HCT116 (cell line): Measurements from ENCODE around the gene COL4A3. TPM values are rescaled to one million over a fixed set of nuclear protein-coding genes. Genes with fewer than 3 reads are reported as not detected.

Experiments used
- ATAC-seq: fragments of 200-7000 bp; cut with Tn5 transposase; 2 replicates; pipeline ENCODE4 v1.9.1; 2020; ENCODE audit warnings: mild to moderate bottlenecking, moderate library complexity
- BruUV-seq: library from RNA; stranded (reverse); fragments of 400-500 nt; replicated peaks from 2 replicates; lab custom pipeline; 2021; lab: Mats Ljungman, UMichigan
- CTCF ChIA-PET: fragments of 300-600 bp; sonication (Branson Sonifier 250); formaldehyde crosslinking; loops from one replicate; lab custom pipeline; 2021; ENCODE audit warnings: antibody characterized with exemption; lab: Charles Lee
- POLR2A ChIA-PET: fragments of 300-600, 350-600 bp; sonication (Branson Sonifier 250); formaldehyde crosslinking; loops from one replicate; lab custom pipeline; 2021; ENCODE audit warnings: antibody characterized with exemption; lab: Charles Lee
- RAD21 ChIA-PET, 2 experiments: fragments of 300-600 bp; sonication (Branson Sonifier 250); formaldehyde crosslinking; loops; one replicate each; lab custom pipeline; 2023; ENCODE audit warnings: low total read pairs in 2 of 2; ENCODE audit not compliant: uncharacterized antibody in 2 of 2, unreplicated experiment in 2 of 2, low non-redundant PET in 1 of 2; lab: Charles Lee
- DNase-seq: peaks from one replicate; pipeline ENCODE4 v3.0.0-alpha.2; 2010; ENCODE audit warnings: low read depth, low spot score
- H2AFZ ChIP-seq: fragments of 200-600 bp; shearing (Covaris generic), sonication (generic); 2 replicates; pipeline ENCODE4 v1.6.1; 2017; ENCODE audit warnings: low read depth, mixed run types, mixed read lengths, antibody characterized with exemption, low read length; ENCODE audit not compliant: poor library complexity, severe bottlenecking
- H3K27ac ChIP-seq: 2 replicates; pipeline ENCODE4 v1.5.1; 2012; ENCODE audit warnings: low read depth, low read length
- H3K27me3 ChIP-seq: fragments of 200-600 bp; sonication (generic); 2 replicates; pipeline ENCODE4 v1.6.1; 2016; ENCODE audit warnings: mixed run types, low read length, mixed read lengths; ENCODE audit not compliant: insufficient read depth
- H3K36me3 ChIP-seq, 2 experiments: fragments of 200-500 bp in 1 of 2; fragments of 200-600 bp in 1 of 2; sonication (Bioruptor generic) in 1 of 2; sonication (generic) in 1 of 2; 2 replicates each; pipeline versions ENCODE4 v1.5.1 to v1.6.1; 2014 to 2016; ENCODE audit warnings: low read length in 2 of 2, inconsistent platforms in 1 of 2, mixed read lengths in 1 of 2, mixed run types in 1 of 2; ENCODE audit not compliant: insufficient read depth in 2 of 2, control insufficient read depth in 1 of 2
- H3K4me1 ChIP-seq, 2 experiments: fragments of 200-600 bp in 1 of 2; sonication (generic) in 1 of 2; 2 replicates each; pipeline versions ENCODE4 v1.5.1 to v1.6.1; 2012 to 2017; ENCODE audit warnings: low read length in 2 of 2, inconsistent platforms in 1 of 2, mild to moderate bottlenecking in 1 of 2, mixed read lengths in 1 of 2, mixed run types in 1 of 2, moderate library complexity in 1 of 2; ENCODE audit not compliant: insufficient read depth in 2 of 2, control insufficient read depth in 1 of 2
- H3K4me2 ChIP-seq: fragments of 200-600 bp; sonication (generic); 2 replicates; pipeline ENCODE4 v1.6.1; 2017; ENCODE audit warnings: mixed run types, low read length, mixed read lengths
- H3K4me3 ChIP-seq, 2 experiments: fragments of 200-600 bp in 1 of 2; sonication (generic) in 1 of 2; replicated peaks in 1 of 2; 2 replicates each; pipeline ENCODE4 v1.5.1; 2011 to 2016; ENCODE audit warnings: low read length in 2 of 2, control low read depth in 1 of 2, low read depth in 1 of 2, mild to moderate bottlenecking in 1 of 2, mixed read lengths in 1 of 2, mixed run types in 1 of 2
- H3K79me2 ChIP-seq: fragments of 200-600 bp; sonication (generic); 2 replicates; pipeline ENCODE4 v1.6.1; 2017; ENCODE audit warnings: mild to moderate bottlenecking, mixed run types, low read length, moderate library complexity, mixed read lengths; ENCODE audit not compliant: insufficient read depth
- H3K9ac ChIP-seq: fragments of 200-600 bp; sonication (generic); 2 replicates; pipeline ENCODE4 v1.6.1; 2016; ENCODE audit warnings: low read length, mixed read lengths
- H3K9me2 ChIP-seq: fragments of 200-600 bp; sonication (generic), shearing (Covaris generic); 2 replicates; pipeline ENCODE4 v1.6.1; 2017; ENCODE audit warnings: mixed run types, mild to moderate bottlenecking, moderate library complexity; ENCODE audit not compliant: insufficient read depth
- H3K9me3 ChIP-seq, 2 experiments: fragments of 200-500 bp in 1 of 2; fragments of 200-600 bp in 1 of 2; sonication (Bioruptor generic) in 1 of 2; sonication (generic) in 1 of 2; 2 replicates each; pipeline ENCODE4 v1.6.1; 2014 to 2017; ENCODE audit warnings: low read length in 2 of 2, mixed read lengths in 2 of 2, inconsistent platforms in 1 of 2, low read depth in 1 of 2, mild to moderate bottlenecking in 1 of 2, mixed run types in 1 of 2, moderate library complexity in 1 of 2; ENCODE audit not compliant: control insufficient read depth in 1 of 2, insufficient read depth in 1 of 2
- H4K20me1 ChIP-seq: fragments of 200-600 bp; sonication (generic), shearing (Covaris generic); 2 replicates; pipeline ENCODE4 v1.6.1; 2017; ENCODE audit warnings: mixed run types, mild to moderate bottlenecking, moderate library complexity; ENCODE audit not compliant: insufficient read depth
- CEBPB ChIP-seq: IDR thresholded peaks from 2 replicates; pipeline ENCODE4 v1.6.1; 2012; ENCODE audit warnings: low read depth
- EGR1 ChIP-seq: IDR thresholded peaks from 2 replicates; pipeline ENCODE4 v1.6.1; 2012; ENCODE audit warnings: low read depth
- ELF1 ChIP-seq: IDR thresholded peaks from 2 replicates; pipeline ENCODE4 v1.6.1; 2012; ENCODE audit warnings: low read depth, borderline replicate concordance
- EZH2 ChIP-seq: fragments of 200-600 bp; sonication (generic); IDR thresholded peaks from 2 replicates; pipeline ENCODE4 v1.6.1; 2017; ENCODE audit warnings: antibody characterized with exemption, mixed run types
- FOSL1 ChIP-seq: IDR thresholded peaks from 2 replicates; pipeline ENCODE4 v1.6.1; 2012; ENCODE audit warnings: low read depth
- JUND ChIP-seq: IDR thresholded peaks from 2 replicates; pipeline ENCODE4 v1.6.1; 2012
- POLR2AphosphoS5 ChIP-seq: IDR thresholded peaks from 2 replicates; pipeline ENCODE4 v1.6.1; 2011; ENCODE audit warnings: mild to moderate bottlenecking, low read depth, low read length, moderate library complexity
- RAD21 ChIP-seq: IDR thresholded peaks from 2 replicates; pipeline ENCODE4 v1.6.1; 2012; ENCODE audit warnings: low read depth, mild to moderate bottlenecking
- SP1 ChIP-seq: IDR thresholded peaks from 2 replicates; pipeline ENCODE4 v1.6.1; 2012; ENCODE audit warnings: low read depth
- TCF7L2 ChIP-seq: IDR thresholded peaks from 2 replicates; pipeline ENCODE4 v1.7.0; 2011; ENCODE audit warnings: borderline replicate concordance, inconsistent platforms; ENCODE audit not compliant: insufficient read depth, insufficient read length; ENCODE audit errors: extremely low read depth
- YY1 ChIP-seq: IDR thresholded peaks from 2 replicates; pipeline ENCODE4 v1.6.1; 2011; ENCODE audit warnings: low read length, low read depth, moderate library complexity, mild to moderate bottlenecking; ENCODE audit not compliant: insufficient replicate concordance; ENCODE audit errors: extremely low read depth
- ZFX ChIP-seq: fragments of 450-650 bp; IDR thresholded peaks from 2 replicates; pipeline ENCODE4 v1.6.1; 2017
- intact Hi-C: fragments of 100-400 bp; cut with micrococcal nuclease; formaldehyde crosslinking; loops from 2 replicates; pipeline ENCODE4 v1.10.0; 2022
- total RNA-seq: library from RNA; stranded (reverse); gene quantifications from one replicate; pipeline ENCODE4 v1.2.1, GENCODE V29; 2021; ENCODE audit not compliant: unreplicated experiment
- TF ChIP-seq, protein P1 (sequence below), 3 experiments: fragments of 200-600 bp in 1 of 3; sonication (generic) in 1 of 3; IDR thresholded peaks in 2 of 3; conservative IDR thresholded peaks in 1 of 3; 2 replicates each; pipeline ENCODE4 v1.5.1; 2012 to 2017; ENCODE audit warnings: low read depth in 2 of 3, low read length in 2 of 3, antibody characterized with exemption in 1 of 3, borderline replicate concordance in 1 of 3, control low read depth in 1 of 3, mild to moderate bottlenecking in 1 of 3, mixed read lengths in 1 of 3, mixed run types in 1 of 3, moderate library complexity in 1 of 3; ENCODE audit not compliant: insufficient read depth in 1 of 3
- TF ChIP-seq, protein P2 (sequence below): IDR thresholded peaks from 2 replicates; pipeline ENCODE4 v1.6.1; 2012
- TF ChIP-seq, protein P3 (sequence below): IDR thresholded peaks from 2 replicates; pipeline ENCODE4 v1.6.1; 2012; ENCODE audit warnings: low read depth
- TF ChIP-seq, protein P4 (sequence below): IDR thresholded peaks from 2 replicates; pipeline ENCODE4 v1.6.1; 2011; ENCODE audit warnings: mild to moderate bottlenecking, low read length, moderate library complexity; ENCODE audit not compliant: insufficient replicate concordance; ENCODE audit errors: extremely low read depth

Gene COL4A3
- total RNA-seq, 1 experiment from 2014 or later, result 4.9 TPM

DNA sequence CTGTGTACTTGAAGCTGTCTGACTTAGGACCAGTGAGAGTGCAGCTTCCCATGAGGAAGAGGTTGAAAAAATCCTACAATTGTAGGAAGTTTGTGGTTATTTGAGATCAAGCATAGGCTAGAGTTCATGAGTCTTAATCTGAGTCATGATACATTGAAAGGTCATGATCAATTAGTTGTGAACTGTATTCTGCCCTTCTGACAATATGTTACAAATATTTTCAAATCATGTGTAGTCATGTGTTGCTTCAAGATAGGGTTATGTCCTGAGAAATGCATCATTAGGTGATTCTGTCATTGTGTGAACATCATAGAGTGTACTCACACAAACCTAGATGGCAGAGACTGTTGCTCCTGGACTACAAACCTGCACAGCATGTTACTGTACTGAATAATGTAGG is 92.2 kb downstream of the COL4A3 start:
- BruUV-seq, result no TSS peak
- H3K9ac ChIP-seq, result no peak overlapping the region
- no peak for ATAC-seq
- no peaks in the 10 kb centered on the region for H3K9me2 ChIP-seq
- H2AFZ ChIP-seq, result no peak overlapping the region
- no peak for DNase-seq
- POLR2A ChIA-PET, result no interaction called here
- no peaks in the 10 kb centered on the region for H3K27me3 ChIP-seq
- RAD21 ChIA-PET, result no interaction called here
- H3K27ac ChIP-seq, result no peak overlapping the region
- no peaks in the 10 kb centered on the region for H3K9me3 ChIP-seq
- CTCF ChIA-PET, result no interaction called here
- H3K79me2 ChIP-seq, result no peaks in the 10 kb centered on the region
- no peaks in the 10 kb centered on the region for H3K4me1 ChIP-seq
- no peaks in the 10 kb centered on the region for H3K36me3 ChIP-seq
- H3K4me3 ChIP-seq, result no peak overlapping the region
- TF ChIP-seq, protein P1, sequence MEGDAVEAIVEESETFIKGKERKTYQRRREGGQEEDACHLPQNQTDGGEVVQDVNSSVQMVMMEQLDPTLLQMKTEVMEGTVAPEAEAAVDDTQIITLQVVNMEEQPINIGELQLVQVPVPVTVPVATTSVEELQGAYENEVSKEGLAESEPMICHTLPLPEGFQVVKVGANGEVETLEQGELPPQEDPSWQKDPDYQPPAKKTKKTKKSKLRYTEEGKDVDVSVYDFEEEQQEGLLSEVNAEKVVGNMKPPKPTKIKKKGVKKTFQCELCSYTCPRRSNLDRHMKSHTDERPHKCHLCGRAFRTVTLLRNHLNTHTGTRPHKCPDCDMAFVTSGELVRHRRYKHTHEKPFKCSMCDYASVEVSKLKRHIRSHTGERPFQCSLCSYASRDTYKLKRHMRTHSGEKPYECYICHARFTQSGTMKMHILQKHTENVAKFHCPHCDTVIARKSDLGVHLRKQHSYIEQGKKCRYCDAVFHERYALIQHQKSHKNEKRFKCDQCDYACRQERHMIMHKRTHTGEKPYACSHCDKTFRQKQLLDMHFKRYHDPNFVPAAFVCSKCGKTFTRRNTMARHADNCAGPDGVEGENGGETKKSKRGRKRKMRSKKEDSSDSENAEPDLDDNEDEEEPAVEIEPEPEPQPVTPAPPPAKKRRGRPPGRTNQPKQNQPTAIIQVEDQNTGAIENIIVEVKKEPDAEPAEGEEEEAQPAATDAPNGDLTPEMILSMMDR (IDR thresholded peaks at IDR 0.05 in 2 of 3, conservative IDR thresholded peaks at IDR 0.05 in 1 of 3; ENCODE audit: borderline replicate concordance in 1 of 3, insufficient read depth in 1 of 3, low read depth in 2 of 3, low read length in 2 of 3), result no peak
- TF ChIP-seq FOSL1 (no peak), ZFX (no peak), YY1 (no peak), JUND (no peak), EGR1 (no peak), TCF7L2 (no peak), EZH2 (no peak), RAD21 (no peak), ELF1 (no peak), POLR2AphosphoS5 (no peak), CEBPB (no peak), SP1 (no peak)
- TF ChIP-seq, protein P2, sequence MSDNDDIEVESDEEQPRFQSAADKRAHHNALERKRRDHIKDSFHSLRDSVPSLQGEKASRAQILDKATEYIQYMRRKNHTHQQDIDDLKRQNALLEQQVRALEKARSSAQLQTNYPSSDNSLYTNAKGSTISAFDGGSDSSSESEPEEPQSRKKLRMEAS, result no peak
- TF ChIP-seq, protein P3, sequence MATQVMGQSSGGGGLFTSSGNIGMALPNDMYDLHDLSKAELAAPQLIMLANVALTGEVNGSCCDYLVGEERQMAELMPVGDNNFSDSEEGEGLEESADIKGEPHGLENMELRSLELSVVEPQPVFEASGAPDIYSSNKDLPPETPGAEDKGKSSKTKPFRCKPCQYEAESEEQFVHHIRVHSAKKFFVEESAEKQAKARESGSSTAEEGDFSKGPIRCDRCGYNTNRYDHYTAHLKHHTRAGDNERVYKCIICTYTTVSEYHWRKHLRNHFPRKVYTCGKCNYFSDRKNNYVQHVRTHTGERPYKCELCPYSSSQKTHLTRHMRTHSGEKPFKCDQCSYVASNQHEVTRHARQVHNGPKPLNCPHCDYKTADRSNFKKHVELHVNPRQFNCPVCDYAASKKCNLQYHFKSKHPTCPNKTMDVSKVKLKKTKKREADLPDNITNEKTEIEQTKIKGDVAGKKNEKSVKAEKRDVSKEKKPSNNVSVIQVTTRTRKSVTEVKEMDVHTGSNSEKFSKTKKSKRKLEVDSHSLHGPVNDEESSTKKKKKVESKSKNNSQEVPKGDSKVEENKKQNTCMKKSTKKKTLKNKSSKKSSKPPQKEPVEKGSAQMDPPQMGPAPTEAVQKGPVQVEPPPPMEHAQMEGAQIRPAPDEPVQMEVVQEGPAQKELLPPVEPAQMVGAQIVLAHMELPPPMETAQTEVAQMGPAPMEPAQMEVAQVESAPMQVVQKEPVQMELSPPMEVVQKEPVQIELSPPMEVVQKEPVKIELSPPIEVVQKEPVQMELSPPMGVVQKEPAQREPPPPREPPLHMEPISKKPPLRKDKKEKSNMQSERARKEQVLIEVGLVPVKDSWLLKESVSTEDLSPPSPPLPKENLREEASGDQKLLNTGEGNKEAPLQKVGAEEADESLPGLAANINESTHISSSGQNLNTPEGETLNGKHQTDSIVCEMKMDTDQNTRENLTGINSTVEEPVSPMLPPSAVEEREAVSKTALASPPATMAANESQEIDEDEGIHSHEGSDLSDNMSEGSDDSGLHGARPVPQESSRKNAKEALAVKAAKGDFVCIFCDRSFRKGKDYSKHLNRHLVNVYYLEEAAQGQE, result no peak
- TF ChIP-seq, protein P4, sequence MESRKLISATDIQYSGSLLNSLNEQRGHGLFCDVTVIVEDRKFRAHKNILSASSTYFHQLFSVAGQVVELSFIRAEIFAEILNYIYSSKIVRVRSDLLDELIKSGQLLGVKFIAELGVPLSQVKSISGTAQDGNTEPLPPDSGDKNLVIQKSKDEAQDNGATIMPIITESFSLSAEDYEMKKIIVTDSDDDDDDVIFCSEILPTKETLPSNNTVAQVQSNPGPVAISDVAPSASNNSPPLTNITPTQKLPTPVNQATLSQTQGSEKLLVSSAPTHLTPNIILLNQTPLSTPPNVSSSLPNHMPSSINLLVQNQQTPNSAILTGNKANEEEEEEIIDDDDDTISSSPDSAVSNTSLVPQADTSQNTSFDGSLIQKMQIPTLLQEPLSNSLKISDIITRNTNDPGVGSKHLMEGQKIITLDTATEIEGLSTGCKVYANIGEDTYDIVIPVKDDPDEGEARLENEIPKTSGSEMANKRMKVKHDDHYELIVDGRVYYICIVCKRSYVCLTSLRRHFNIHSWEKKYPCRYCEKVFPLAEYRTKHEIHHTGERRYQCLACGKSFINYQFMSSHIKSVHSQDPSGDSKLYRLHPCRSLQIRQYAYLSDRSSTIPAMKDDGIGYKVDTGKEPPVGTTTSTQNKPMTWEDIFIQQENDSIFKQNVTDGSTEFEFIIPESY, result no peak
- TF ChIP-seq, all 23 proteins: peak for 0
- H3K4me2 ChIP-seq, result no peak overlapping the region
- no peaks in the 10 kb centered on the region for H4K20me1 ChIP-seq
- intact Hi-C loops, result no loop called here
